Stimulated activated naive CD8-positive, alpha-beta T cell treated with anti-CD3 and anti-CD28 coated beads, Interleukin-15, amount 100 ng/mL, for 72 hours (primary cell): ENCODE data around the gene TSEN54.
"Not testable (repeated sequence)": the region's sequence is repeated elsewhere in the genome, so short reads cannot be mapped to it uniquely, and the experiment has no call there.

Source experiments
- ATAC-seq: fragments of 150-1000 bp; cut with Tn5 transposase; 2 replicates; pipeline ENCODE4 v1.10.0; 2021; ENCODE audit warnings: mild to moderate bottlenecking, moderate library complexity
- DNase-seq, 2 donors: peaks; one replicate each; pipeline ENCODE4 v3.0.0; 2021 to 2022
- H3K27ac Mint-ChIP-seq, 2 donors: one replicate each; pipeline ENCODE4 v1.8.0; 2022; ENCODE audit warnings: mild to moderate bottlenecking in 2 of 2, mixed read lengths in 2 of 2, moderate library complexity in 2 of 2
- H3K27me3 Mint-ChIP-seq: one replicate; pipeline ENCODE4 v1.8.0; 2022; ENCODE audit warnings: mixed read lengths
- H3K4me1 Mint-ChIP-seq: one replicate; pipeline ENCODE4 v1.8.0; 2022; ENCODE audit warnings: mild to moderate bottlenecking, mixed read lengths
- H3K4me3 Mint-ChIP-seq, 2 donors: one replicate each; pipeline ENCODE4 v1.8.0; 2022; ENCODE audit warnings: mild to moderate bottlenecking in 2 of 2, mixed read lengths in 2 of 2, moderate library complexity in 1 of 2
- H3K9me3 Mint-ChIP-seq, 2 donors: one replicate each; pipeline ENCODE4 v1.8.0; 2022; ENCODE audit warnings: mixed read lengths in 2 of 2

The TSEN54 gene

GRCh38 chr17:75518201-75518600, 1.9 kb downstream of the TSEN54 start:
- peak overlapping the region in 1 of 2 donors; percentile 2 for H3K27ac Mint-ChIP-seq
- no peaks in the 10 kb centered on the region for H3K27me3 Mint-ChIP-seq
- peaks cover 40% of the 10 kb centered on the region for H3K4me1 Mint-ChIP-seq
- DNase-seq (peak; percentile 25 to 51), ATAC-seq (peak; percentile 58)
- peak overlapping the region; percentile 95 to 96 for H3K4me3 Mint-ChIP-seq
- no peaks in the 10 kb centered on the region for H3K9me3 Mint-ChIP-seq

DNA sequence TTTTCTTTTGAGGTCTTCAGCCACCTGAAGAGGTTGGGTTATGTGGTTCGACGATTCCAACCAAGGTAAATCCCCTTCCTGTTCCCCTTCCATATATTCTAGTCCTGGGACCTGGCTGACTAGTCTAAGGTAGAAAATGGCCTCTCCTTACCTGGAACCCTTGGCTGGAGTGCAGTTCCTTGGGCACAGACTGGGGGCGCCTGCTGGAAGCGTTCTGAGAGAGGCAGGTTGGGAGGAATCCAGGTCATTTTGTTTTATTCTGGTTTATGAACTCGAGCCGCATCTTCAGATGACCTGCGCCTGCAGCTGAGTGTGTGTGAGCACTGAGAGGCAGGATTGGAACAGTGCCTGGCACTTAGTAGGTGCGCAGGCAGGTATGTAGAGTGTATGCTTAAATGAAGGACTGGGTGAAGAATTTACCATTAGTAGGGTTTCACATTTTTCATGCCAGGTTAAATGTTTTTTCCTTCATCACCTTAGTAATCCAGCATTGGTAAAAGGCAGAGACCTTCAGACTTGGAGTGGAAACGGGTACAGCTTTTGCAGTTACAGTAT, 2.7 kb downstream of the TSEN54 start:
- Mint-ChIP-seq H3K27ac (no peak overlapping the region), H3K27me3 (no peaks in the 10 kb centered on the region), H3K4me1 (peaks cover 39% of the 10 kb centered on the region), H3K9me3 (no peaks in the 10 kb centered on the region), H3K4me3 (peak overlapping the region in 1 of 2 donors; percentile 95)
- no peak for DNase-seq
- no peak for ATAC-seq

DNA sequence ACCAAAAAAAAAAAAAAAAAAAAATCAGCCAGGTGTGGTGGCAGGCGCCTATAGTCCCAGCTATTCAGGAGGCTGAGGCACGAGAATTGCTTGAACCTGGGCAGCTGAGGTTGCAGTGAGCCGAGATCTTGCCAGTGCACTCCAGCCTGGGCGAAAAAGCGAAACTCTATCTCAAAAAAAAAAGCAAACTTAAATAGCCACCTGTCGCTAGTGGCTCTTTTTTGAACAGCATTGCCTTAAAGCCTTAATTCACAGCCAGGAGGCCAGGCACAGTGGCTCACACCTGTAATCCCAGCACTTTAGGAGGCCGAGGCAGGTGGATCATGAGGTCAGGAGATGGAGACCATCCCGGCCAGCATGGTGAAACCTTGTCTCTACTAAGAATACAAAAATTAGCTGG, 4.1 kb downstream of the TSEN54 start:
- H3K4me3 Mint-ChIP-seq, H3K27me3 Mint-ChIP-seq, H3K9me3 Mint-ChIP-seq, DNase-seq, ATAC-seq, H3K27ac Mint-ChIP-seq: not testable (repeated sequence)
- peaks cover 45% of the 10 kb centered on the region for H3K4me1 Mint-ChIP-seq

DNA sequence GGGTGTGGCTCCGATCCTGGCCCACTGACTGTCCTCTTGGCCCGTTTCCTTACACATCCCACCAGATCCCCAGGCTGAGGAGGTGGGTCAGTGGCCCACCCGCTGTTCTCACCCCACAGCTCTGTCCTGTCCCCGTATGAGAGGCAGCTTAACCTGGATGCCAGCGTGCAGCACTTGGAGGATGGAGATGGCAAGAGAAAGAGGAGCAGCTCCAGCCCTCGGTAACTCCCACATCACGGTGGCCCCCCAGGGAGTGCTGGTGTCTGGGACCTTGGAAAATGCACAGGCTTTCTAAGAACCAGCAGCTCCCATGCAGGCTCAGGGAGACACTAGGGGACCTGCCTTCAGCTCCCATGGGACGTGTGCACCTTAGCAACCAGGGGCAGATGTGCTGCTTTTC, 5.0 kb downstream of the TSEN54 start:
- Mint-ChIP-seq H3K4me3 (no peak overlapping the region), H3K4me1 (peaks cover 48% of the 10 kb centered on the region), H3K27ac (no peak overlapping the region), H3K27me3 (peaks cover 3% of the 10 kb centered on the region), H3K9me3 (no peaks in the 10 kb centered on the region)
- ATAC-seq (no peak), DNase-seq (no peak)

DNA sequence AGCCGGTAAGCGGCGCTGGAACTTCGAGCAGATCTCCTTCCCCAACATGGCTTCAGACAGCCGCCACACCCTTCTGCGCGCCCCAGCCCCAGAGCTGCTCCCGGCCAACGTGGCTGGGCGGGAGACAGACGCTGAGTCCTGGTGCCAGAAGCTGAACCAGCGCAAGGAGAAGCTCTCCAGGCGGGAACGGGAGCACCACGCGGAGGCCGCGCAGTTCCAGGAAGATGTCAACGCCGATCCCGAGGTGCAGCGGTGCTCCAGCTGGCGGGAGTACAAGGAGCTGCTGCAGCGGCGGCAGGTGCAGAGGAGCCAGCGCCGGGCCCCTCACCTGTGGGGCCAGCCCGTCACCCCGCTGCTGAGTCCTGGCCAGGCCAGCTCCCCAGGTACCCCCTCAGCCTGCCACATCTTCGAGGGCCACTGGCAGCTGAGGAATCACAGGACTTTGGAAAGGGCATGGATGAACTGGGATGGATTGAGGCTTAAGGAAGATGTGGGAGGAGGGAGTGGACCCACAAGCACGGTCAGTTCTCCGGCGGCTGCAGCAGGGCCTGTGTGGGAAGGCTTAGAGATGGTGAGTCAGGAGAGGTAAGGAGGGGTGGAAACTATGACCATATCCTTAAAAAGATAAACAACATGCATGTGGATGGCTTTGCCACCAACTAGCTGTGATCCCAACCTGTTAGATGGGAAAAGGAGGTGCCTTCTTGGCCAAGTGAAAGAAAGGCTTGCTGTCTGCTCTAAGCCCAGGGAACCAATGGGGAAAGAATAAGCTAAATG, 5.8 kb downstream of the TSEN54 start:
- no peaks in the 10 kb centered on the region for H3K9me3 Mint-ChIP-seq
- no peak overlapping the region for H3K27ac Mint-ChIP-seq
- H3K4me3 Mint-ChIP-seq, result no peak overlapping the region
- DNase-seq, result no peak
- peaks cover 8% of the 10 kb centered on the region for H3K27me3 Mint-ChIP-seq
- ATAC-seq, result no peak
- H3K4me1 Mint-ChIP-seq, result peaks cover 52% of the 10 kb centered on the region

DNA sequence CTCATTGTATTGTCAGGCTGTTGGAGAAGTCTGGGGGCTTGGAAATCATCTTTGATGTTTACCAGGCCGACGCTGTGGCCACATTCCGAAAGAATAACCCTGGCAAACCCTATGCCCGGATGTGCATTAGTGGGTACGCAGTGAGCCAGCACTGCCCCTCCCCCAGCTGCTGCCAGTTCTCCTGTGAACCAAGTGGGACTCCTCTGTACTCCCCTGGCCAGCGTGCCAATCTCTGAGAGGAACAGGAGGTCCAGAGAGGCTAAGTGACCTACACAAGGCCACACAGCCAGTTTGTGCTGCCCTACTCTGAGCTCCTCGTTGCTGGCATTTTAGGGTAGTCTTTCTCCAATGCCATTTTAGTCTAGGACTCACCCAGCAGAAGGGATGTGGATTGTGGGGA, 7.3 kb downstream of the TSEN54 start:
- ATAC-seq (no peak), DNase-seq (no peak)
- H3K27me3 Mint-ChIP-seq, result peaks cover 8% of the 10 kb centered on the region
- H3K4me1 Mint-ChIP-seq, result peaks cover 37% of the 10 kb centered on the region
- no peaks in the 10 kb centered on the region for H3K9me3 Mint-ChIP-seq
- no peak overlapping the region for H3K27ac Mint-ChIP-seq
- no peak overlapping the region for H3K4me3 Mint-ChIP-seq

DNA sequence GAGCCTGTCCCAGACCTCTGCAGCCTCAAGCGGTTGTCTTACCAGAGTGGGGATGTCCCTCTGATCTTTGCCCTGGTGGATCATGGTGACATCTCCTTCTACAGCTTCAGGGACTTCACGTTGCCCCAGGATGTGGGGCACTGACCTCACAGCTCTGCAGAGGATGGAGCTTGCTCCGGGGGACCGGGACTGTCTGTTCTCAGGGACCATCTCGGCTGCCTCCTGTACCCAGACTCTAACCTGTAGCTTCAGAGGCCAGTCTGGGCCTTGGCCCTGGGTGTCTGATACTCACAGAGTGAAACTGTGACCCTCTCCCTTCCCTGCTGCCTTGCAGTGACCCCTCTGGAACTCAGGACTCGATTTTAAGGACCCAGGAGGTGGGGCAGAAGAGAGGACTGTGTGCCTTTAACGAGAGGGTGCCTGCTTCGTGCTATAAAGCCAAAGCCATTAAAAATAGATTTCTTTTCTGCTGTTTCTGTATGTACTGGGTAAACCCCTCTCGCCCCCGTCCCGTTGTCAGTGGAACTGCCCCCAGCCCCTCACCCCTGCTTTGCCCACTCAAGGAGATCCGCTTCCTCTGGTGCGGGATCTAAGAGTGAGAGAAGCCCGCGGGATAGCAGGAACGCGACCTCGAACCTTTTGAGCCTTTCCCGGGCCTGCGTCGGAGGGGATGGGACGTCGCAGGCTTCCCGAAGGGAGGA, 8.1 kb downstream of the TSEN54 start:
- peak; percentile 8 for ATAC-seq
- Mint-ChIP-seq H3K27ac (no peak overlapping the region), H3K4me3 (peak overlapping the region; percentile 54 to 69), H3K9me3 (no peaks in the 10 kb centered on the region), H3K27me3 (peaks cover 8% of the 10 kb centered on the region), H3K4me1 (peaks cover 30% of the 10 kb centered on the region)
- no peak for DNase-seq

GRCh38 chr17:75524970-75525805, 8.9 kb downstream of the TSEN54 start, which contains the start of gene LLGL2:
Gene LLGL2 (plus strand): TSS chr17:75525697. CDS start chr17:75543427, 17,730 bp downstream.
- ATAC-seq (peak; percentile 90), DNase-seq (peak; percentile 77 to 82)
- H3K27ac Mint-ChIP-seq, result no peak within 1 kb of the TSS
- peaks cover 30% of the 10 kb centered on the region for H3K4me1 Mint-ChIP-seq
- H3K4me3 Mint-ChIP-seq, result peak within 1 kb of the TSS; percentile 77
- no peaks in the 10 kb centered on the region for H3K9me3 Mint-ChIP-seq
- H3K27me3 Mint-ChIP-seq, result peaks cover 8% of the 10 kb centered on the region

DNA sequence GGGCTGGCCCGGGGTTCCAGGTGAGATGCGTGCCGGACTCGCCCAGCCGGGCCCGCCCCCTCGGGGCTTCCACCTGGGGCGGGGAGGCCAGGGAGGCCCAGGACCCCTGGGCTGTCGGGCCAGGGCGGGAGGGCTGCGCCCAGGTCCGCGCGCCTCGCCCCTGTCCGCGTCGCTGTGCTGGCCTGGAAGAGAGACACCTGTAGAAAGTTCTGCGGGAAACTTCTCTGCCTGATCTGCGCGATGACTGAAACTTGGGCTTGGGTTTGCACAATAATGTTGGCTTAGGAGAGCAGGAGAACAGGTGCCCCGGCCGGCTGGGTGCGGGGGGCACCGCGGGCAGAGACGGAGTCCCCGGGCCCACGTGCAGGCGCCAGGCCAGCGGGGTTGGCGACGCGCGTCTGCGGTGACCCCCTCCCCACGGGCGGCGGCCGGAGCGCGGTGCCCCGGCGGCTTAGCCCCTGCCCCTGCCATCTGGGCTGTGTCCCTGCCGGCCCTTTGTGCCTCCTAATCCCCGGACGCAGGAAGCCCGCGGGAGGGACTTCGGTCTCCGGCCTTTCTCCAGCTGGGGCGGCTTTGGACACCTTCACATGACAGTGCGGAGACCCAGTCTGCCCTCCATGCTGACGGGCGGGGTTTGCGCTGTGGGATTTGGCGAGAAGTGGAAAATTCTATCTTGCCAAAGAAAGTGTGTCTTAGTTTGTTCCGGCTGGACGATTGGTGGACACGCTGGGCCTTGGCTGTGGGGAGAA, 9.7 kb downstream of the TSEN54 start:
- peaks cover 30% of the 10 kb centered on the region for H3K4me1 Mint-ChIP-seq
- no peak overlapping the region for H3K27ac Mint-ChIP-seq
- ATAC-seq, result peak; percentile 40
- no peaks in the 10 kb centered on the region for H3K9me3 Mint-ChIP-seq
- no peak for DNase-seq
- peak overlapping the region; percentile 77 for H3K4me3 Mint-ChIP-seq
- H3K27me3 Mint-ChIP-seq, result peaks cover 8% of the 10 kb centered on the region

- Mint-ChIP-seq H3K4me3 (peak overlapping the region; percentile 47 to 77), H3K27me3 (peaks cover 8% of the 10 kb centered on the region), H3K9me3 (no peaks in the 10 kb centered on the region), H3K4me1 (peaks cover 30% of the 10 kb centered on the region), H3K27ac (no peak overlapping the region)
- ATAC-seq (no peak), DNase-seq (no peak)
These were observed 10.4 kb downstream of the TSEN54 start for GRCh38 chr17:75526555-75527270.

DNA sequence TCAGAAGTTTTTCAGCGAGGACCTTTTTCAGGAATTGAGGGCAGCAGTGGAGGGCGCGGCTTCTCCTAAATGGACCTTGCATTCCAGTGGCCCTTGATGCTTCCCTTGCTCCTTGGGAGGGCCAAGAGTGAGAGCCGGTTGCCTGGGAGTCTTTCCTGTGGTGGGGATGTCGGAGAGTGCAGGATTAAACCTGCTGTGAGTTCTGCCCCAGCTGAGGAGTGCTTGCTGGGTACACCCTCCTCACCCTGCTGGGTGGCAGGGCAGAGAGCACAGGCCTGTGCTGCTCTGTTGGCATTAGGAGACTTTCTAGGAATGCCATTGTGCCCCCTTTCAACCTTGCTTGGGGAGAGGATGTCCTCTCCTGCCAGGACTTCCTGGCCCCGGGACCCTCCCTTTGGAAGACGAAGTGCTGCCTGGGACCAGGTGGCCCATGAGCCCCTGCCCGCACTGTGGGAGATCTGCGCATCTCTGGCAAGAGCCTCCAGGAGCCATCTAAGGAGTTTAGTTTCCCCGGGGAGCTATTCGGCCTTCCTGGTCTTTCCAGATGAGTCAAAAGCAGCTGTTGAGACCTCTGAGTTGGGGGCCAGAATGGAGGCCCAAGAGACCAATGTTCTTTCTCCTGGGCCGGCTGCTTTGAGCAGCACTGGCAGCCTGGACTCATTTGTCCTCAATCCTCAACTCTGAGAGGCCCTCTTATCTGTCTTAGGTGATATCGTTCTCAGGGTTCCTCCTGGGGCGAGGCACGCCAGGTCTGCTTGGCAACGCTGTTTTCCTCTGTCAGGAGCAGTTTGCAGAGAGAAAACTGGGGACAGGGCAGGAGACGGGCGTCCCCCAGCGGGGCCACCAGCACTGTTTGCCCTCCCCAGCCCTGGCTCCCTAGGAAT, 14.8 kb downstream of the TSEN54 start:
- no peak for ATAC-seq

GRCh38 chr17:75531721-75532072, 15.4 kb downstream of the TSEN54 start:
- ATAC-seq (no peak), DNase-seq (no peak)
- H3K27ac Mint-ChIP-seq, result no peak overlapping the region
- H3K4me3 Mint-ChIP-seq, result no peak overlapping the region
- peaks cover under 1% of the 10 kb centered on the region for H3K27me3 Mint-ChIP-seq
- peaks cover 30% of the 10 kb centered on the region for H3K4me1 Mint-ChIP-seq
- H3K9me3 Mint-ChIP-seq, result no peaks in the 10 kb centered on the region

More for the DNA sequence above, 14.8 kb downstream of the TSEN54 start:
- DNase-seq, result no peak
- Mint-ChIP-seq H3K4me1 (peaks cover 36% of the 10 kb centered on the region), H3K4me3 (no peak overlapping the region), H3K9me3 (no peaks in the 10 kb centered on the region), H3K27ac (peak overlapping the region in 1 of 2 donors; percentile 33), H3K27me3 (peaks cover 7% of the 10 kb centered on the region)

- Mint-ChIP-seq H3K27ac (peak overlapping the region; percentile 71 to 80), H3K4me1 (peaks cover 26% of the 10 kb centered on the region), H3K4me3 (peak overlapping the region; percentile 38 to 76), H3K9me3 (no peaks in the 10 kb centered on the region), H3K27me3 (no peaks in the 10 kb centered on the region)
- DNase-seq (peak; percentile 53 to 81), ATAC-seq (peak; percentile 99)
These were observed 18.8 kb downstream of the TSEN54 start for GRCh38 chr17:75535119-75535537.
